NCI-H69 (cell line): ENCODE measurements around the gene CCND1.
"Not testable (repeated sequence)": the region's sequence is repeated elsewhere in the genome, so short reads cannot be mapped to it uniquely, and the experiment has no call there.

Experiments
- DNase-seq: peaks from one replicate; lab custom pipeline; 2025; lab: John Stamatoyannopoulos, UW

Gene CCND1

DNA sequence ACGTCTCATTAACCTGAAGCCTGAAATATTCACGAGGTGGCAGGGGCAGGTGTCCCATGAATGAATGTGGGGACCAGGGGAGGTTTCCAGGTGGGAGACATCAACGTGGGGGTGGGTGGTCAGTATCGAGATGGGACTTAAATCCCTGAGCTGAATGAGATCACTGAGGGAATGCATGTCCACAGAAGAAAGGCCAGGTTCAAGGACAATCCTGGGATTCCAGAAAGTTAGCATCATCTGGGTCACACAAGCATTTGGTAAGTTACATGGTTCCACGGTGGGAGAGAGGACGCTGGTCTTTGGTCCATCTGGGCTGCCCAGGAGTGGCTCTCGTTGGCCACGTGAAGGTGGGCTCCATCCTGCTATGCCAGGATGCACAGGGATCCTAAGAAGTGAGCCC lies 22.7 kb upstream of the CCND1 start:
- DNase-seq = no peak

DNA sequence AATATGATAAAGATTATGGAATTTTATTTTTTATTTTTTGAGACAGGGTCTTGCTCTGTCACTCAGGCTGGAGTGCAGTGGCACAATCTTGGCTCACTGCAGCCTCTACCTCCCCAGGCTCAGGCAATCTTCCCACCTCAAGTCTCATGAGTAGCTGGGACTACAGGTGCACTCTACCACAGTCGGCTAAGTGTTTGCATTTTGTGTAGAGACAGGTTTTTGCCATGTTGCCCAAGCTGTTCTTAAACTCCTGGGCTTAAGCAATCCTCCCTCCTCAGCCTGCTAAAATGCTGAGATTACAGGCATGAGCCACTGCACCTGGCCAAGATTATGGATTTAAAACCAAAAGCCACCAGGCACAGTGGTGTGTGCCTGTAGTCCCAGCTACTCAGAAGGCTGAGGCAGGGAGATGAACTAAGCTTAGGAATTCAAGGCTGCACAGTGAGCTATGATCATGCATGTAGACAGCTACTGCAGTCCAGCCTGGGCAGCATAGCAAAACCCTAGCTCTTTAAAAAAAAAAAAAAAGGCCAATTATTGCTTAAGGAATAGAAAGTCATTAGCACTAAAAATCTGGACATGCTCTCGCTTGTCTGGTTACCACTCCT lies 20.2 kb upstream of the CCND1 start:
- no peak for DNase-seq

DNA sequence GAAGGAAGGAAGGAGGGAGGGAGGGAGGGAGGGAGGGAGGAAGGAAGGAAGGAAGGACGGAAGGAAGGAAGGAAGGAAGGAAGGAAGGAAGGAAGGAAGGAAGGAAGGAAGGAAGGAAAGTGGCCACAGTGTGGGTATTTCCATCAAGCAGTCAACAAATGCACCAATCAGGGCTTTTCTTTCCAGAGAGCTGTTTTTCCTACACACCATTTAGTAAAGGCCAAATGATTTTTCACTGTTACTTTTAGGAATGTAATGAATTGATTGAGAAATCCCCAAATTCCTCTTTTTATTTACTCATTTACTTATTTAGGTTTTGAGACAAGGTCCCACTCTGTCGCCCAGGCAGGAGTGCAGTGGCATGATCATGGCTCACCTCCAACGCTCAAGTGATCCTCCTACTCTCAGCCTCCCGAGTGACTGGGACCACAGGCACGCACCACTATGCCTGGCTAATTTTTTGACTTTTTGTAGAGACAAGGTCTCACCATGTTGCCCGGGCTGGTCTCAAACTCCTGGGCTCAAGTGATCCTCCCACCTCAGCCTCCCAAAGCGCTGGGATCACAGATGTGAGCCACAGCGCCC lies 18.8 kb upstream of the CCND1 start:
- not testable (repeated sequence) for DNase-seq

DNA sequence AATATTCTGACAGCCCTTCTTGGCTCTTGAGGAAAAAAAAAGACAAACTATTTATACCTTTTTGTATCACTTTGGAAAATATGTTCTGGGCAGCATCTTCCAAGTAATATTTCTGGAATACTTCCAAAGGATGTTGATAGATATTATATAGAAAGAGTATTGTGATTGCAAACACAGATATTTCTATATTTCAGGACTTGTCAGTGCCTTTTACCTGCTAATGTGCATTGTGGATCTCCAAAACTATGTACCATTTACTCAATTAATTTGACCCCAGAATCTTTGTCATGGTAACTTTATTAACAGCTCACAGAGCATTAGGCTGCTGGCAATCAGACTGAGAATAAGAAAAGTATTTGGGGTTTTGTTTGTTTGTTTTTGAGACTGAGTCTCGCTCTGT lies 16.7 kb upstream of the CCND1 start:
- DNase-seq = no peak

DNA sequence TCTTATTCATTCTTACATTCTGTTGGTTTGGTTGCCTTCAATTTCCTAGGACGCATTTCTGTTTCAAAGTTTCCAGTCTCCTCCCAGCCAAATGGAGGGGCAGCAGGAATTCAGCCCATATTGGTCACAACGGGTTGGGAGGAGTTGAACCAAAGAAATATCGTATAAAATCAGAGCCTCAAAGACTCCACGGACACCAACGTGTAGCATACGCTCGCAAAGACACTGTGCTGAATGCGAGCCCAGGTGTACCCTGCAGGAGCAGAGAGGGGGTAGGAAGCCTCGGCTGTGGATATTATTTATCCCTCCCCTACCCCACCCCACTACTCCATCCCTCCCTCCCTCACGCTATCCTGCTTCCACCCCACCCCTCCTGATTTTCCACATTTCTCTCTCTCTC lies 15.5 kb upstream of the CCND1 start:
- no peak for DNase-seq

DNA sequence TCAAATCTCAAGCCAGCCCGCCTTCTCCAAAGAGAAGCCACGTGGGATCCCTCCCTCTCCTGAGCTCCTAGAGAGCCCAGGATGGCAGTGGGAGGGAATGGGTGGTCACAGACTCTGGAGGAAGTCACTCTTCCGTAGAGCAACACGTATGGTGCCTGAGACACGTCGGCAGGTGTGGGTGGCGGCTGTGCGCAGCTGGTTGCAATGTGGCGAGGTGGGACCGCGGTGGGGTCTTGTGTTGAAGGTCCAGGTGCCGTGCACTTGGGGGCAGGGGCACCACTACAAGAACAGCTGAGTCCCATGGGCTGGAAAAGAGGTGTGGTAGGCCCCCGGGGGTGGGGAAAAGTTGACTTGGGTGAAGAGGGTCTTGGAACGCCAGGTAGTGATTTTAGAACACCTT lies 13.4 kb upstream of the CCND1 start:
- DNase-seq = no peak

DNA sequence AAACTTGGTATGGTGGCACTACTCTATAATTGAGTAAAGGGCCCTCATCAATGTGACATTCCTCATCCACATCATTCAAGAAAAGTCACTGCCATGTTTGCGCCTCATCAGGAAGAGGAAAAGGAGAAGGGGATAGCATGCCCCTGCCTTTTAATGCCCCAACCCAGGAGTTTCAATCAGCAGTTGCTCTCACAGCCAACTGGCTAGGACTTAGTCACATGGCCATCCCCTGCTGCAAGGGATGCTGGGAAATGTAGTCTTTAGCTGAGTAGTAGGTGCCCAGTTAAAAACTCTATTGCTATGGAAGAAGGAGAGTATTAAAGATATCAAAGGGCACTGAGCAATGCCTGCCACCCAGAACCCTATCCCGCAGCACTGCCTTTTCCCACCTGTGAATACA lies 10.9 kb upstream of the CCND1 start:
- DNase-seq = no peak

DNA sequence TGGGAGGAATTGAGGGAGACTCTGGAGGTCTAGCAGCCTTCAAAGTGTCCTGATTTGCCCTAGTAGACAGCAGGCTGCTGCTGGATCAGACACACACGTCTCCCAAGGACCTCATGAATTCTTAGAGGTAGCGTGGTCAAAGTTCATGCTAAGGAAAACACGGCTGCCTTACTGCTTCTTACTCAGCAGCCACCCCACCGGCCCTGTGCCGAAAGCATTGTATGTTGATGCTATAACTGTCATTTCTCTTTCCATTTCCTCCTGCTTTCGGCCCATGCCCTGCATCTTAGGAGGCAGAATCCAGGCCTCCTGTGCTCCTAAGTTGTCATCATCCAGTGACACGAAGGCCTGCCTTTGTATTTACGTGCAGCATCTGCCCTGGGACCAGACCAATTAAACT lies 10.5 kb upstream of the CCND1 start:
- DNase-seq = no peak

DNA sequence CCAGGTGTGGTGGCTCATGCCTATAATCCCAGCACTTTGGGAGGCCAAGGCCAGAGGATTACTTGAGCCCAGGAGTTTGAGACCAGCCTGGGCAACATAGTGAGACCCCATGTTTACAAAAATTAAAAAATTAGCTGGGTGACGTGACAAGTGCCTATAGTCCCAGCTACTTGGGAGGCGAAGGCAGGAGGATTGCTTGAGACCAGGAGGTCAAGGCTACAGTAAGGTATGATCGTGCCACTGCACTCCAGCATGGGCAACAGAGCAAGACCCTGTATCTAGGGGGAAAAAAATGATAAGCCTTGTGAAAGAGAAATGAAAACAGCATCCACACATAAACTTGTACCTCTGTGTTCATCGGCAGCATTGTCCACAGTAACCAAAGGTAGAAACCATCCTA lies 8.1 kb upstream of the CCND1 start:
- no peak for DNase-seq

DNA sequence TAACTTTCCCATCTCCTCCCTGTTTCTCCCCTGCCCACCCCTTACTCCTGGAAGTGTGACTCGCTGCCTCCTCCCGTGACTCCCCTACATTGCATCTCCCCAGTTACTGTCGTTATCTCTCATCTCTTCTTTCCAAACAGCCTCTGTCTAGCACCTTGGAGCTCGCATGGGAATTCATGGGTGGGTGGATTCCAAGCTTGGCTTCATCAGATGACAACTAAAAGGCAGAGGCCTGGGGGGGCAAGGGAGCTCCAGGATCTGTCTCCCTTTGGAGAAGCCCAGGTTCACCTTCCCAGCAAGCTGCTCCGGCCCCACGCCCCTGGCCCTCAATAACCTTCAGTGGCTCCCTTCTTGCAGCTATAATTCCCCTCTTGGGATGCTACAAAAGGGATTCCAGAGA lies 6.9 kb upstream of the CCND1 start:
- no peak for DNase-seq

DNA sequence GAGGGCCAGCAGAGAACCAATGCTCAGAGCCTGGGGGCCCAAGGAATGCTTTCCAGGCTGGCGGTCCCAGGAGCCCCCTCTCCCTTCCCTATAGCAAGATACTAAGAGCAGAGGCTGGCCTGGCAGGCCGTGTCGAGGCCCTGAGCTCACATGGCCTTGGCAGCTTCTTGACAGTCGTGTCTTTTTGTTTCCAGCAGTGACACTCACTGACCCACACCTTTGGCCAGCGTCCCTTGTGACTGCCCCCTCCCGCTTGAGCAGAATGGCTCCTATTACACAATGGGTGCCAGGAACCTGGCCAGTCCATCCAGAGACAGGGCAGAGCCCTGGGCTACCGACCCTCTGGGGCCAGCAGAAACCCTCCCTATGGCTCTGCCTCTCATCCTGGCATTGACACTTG lies 6.4 kb upstream of the CCND1 start:
- DNase-seq = no peak

DNA sequence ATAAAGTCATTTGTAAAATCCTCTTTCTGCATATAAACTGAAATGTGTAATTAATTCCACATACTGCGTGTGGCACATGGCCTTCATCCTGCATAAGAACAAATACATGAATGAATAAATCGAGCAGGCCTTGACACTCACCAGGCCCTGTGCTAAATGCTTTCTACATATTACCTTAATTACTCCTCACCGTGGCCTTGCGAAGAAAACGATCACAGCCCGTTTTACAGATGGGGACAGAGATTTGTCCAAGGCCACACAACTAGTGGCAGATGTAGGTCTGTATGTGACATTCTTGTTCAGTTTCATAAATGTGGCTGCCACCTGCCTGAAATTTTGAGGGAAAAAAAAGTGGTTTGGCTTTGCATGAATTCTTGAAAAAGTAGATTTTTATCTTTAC lies 5.8 kb upstream of the CCND1 start:
- no peak for DNase-seq

DNA sequence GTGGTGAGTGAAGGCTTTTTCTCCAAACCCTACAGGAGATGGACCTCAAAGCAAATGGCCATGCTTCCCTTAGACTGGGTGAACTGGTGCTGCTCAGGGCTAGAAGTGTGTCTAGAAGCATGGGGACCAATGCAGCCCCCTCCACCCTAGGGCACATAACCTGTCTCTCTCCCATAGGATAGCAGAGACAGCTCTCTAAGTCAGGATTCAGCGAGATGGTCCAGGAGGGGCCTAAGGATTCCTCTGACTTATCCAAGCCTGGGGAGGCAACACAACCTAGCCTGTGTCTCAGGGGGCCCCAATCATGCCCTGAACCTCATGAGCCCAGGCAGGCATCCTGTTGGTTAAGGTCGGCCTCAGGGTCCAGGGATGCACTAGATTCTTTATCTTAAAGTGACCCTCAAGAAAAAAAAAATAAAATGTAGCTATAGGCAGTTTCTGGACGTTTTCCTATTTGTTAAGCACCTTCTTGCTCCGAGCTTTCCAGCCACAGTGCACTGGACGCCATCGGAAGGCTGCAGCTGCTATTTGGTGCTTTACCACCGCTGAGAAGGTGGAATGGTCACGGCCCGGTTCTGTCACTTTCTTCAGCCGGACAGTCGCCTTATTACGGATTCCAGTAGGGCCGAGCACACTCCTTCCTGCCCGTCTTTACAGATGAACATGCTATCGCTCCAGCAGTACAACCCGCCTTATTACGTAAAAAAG lies 5.0 kb upstream of the CCND1 start:
- DNase-seq = no peak

DNA sequence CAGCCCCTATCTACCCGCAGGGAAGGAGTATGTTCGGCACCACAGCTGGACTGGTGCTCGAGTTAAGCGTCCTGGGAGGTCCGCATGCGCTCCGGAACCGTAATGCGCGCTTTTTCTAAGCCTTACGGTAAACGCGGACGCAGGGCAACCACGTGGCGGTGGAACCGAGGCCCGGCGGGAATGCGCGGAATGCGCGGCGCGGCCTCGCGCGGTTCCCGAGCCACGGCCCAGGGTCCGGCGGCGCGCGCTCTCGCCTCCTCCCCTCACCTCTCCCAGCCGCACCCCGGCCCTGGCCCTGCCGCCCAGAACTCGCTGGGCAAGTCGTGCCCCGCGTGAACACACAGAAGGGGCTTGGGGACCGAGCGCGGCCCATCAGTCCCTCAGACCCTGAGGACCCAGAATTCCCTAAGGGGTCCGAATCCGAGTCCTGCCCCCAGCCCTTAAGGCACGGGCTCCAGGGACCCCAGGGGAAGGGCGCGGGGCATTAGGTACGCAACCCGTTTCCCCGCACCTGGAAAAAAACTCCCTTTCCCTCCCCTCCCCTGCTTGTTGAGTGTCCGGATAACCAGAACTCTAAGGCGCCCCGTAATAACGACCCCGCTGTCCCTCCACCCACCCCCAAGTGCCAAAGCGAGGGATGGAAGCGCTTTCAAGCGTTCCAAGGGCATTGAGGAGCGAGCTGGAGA lies 4.3 kb upstream of the CCND1 start:
- peak; percentile 68 for DNase-seq

DNA sequence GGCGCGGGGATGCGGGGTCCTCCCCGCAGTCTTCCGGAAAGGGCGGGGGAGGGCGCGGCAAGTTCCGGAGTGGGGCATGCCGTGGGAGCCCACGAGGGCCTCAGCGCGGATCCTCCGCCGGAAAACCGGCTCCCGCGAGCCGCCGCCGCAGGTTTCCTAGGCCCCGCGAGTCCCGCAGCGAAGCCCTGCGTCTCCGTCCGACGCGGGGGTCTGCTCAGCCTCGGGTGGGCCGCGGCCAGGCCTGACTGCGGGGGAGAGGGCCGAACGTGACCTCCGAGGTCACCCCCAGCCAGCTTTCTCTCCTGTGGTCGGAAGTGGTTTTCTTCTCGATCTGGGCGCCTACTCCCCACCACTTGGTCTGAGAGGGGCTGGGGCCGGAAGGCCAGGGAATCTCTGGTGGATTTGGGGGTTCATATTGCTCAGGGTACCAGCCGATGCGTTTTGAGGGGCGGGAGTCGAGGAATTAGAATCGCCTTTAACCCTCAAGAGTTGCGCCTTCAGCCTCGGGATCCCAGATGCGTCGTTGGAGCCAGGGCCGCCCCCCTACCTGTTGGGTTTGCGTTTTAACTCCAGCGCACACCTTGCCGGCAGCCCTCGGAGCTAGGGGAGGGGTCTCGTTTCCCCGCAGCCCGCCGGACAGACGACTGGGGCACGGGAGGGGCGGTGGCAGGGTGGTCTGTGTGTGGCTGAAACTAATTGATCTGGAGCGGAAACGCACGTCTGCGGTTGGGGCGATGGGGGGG lies 3.6 kb upstream of the CCND1 start:
- DNase-seq = no peak

DNA sequence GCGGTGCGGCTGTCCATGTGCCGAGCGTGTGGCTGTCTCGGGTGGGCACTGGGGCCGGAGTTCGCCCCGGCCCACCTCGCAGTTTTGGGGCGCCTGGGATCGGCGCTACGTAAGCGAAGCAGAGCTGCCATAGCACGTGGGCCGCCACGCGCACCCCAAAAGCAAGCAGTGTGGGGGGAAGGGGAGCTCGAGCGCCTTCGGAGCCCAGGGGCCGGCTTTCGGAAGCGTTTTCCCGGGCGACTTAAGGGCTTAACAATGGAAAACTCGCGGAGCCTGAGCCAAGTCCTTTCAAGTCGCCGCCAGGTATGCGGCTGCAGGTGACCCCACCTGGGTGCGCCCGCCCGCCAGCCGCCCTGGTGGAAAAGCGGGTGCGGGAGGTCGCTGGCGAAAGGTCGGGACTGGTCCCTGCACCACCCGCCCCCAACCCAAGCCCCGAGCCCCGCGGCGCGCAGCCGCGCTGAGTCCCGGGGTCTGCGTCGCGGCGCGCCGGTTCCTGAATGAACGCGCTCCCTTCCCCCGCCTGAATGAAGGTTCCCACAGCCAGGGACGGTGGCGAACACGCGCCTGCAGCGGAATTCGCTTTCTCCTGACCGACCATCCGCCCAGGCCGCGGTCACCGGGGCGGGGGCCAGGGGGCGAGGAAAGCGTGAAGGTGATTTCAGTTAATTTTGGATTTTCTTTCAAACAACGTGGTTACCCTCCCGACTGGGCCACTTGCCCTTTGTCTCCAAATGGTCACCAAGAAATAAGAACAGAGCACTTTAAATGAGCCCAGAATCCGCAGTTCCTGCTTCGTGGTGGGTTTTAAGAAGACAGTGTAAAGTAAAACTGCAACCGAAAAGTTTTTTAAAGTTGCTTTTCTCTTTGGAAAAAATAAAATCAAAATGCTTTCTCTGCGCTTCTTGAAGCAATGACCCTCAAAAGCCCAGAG lies 2.8 kb upstream of the CCND1 start:
- DNase-seq = peak; percentile 71

DNA sequence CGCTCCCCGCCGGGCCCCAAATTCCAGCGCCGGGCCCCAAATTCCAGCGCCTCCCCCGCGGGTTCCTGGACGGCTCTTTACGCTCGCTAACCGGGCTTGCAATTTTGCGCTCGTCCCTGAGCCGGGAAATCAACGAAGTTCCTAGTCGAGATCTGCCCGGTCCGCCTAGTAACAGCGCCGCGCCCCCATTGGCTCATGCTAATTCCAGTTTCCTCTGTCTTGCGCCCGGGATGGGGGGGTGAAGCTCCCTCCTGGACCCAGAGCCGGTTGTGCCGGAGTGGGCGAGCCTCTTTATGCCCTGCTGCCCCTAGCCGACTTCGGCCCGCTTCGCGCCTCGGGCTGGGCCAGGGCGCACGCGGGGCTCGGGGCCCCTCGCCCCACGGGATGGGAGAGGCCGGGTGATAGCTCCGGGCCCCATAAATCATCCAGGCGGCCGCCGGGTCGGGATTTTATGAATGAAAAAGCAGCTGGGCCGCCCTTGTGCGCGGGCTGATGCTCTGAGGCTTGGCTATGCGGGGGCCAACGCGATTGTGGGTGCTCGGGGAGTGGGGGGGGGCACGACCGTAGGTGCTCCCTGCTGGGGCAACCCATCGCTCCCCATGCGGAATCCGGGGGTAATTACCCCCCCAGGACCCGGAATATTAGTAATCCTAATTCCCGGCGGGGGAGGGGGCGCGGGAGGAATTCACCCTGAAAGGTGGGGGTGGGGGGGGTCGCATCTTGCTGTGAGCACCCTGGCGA lies 1.8 kb upstream of the CCND1 start:
- peak; percentile 95 for DNase-seq

DNA sequence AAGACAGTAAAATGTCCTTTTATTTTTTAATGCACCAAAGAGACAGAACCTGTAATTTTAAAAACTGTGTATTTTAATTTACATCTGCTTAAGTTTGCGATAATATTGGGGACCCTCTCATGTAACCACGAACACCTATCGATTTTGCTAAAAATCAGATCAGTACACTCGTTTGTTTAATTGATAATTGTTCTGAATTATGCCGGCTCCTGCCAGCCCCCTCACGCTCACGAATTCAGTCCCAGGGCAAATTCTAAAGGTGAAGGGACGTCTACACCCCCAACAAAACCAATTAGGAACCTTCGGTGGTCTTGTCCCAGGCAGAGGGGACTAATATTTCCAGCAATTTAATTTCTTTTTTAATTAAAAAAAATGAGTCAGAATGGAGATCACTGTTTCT lies 1.1 kb upstream of the CCND1 start:
- no peak for DNase-seq

DNA sequence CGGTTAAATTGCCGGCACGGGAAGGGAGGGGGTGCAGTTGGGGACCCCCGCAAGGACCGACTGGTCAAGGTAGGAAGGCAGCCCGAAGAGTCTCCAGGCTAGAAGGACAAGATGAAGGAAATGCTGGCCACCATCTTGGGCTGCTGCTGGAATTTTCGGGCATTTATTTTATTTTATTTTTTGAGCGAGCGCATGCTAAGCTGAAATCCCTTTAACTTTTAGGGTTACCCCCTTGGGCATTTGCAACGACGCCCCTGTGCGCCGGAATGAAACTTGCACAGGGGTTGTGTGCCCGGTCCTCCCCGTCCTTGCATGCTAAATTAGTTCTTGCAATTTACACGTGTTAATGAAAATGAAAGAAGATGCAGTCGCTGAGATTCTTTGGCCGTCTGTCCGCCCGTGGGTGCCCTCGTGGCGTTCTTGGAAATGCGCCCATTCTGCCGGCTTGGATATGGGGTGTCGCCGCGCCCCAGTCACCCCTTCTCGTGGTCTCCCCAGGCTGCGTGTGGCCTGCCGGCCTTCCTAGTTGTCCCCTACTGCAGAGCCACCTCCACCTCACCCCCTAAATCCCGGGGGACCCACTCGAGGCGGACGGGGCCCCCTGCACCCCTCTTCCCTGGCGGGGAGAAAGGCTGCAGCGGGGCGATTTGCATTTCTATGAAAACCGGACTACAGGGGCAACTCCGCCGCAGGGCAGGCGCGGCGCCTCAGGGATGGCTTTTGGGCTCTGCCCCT lies 529 bp upstream of the CCND1 start:
- DNase-seq = peak; percentile 37
